ENCODE results near the gene LRRC59.
"Not testable (repeated sequence)": the region's sequence is repeated elsewhere in the genome, so short reads cannot be mapped to it uniquely, and the experiment has no call there.

Gene LRRC59

DNA sequence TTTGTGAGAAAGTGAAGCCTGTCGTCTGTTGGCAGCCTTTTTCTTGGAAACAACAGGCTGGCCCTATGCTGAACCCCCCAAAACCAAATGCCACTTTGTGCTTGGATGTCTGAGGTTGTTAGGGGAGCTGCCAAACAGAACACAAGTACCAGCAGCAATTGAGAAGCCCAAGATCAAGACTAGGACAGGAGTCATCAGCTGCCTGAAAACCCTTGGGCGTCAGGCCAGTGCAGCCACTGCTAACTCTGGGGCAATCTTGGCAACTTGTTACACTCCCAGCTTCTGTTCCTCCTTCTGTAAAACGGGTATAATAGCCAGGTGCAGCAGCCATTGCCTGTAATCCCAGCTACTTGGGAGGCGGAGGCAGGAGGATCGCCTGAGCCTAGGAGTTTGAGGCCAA is 9.3 kb upstream of the LRRC59 start:
- no peak overlapping the region for H2AFZ ChIP-seq (ENCODE audit: low read depth, low read length, severe bottlenecking)
- H3K27me3 ChIP-seq (ENCODE audit: low read length): no peaks in the 10 kb centered on the region
- TF ChIP-seq EZH2phosphoT487 (conservative IDR thresholded peaks at IDR 0.05; ENCODE audit: low read length) (no peak), CTCF (IDR thresholded peaks at IDR 0.05; ENCODE audit: insufficient read depth, low read length, poor library complexity, severe bottlenecking) (no peak)
- no peak overlapping the region for H3K27ac ChIP-seq (ENCODE audit: low read depth, low read length)
- no peaks in the 10 kb centered on the region for H4K20me1 ChIP-seq (ENCODE audit: low read depth, low read length)
- H3K9me2 ChIP-seq (replicated peaks; ENCODE audit: insufficient read depth, low read length): no peaks in the 10 kb centered on the region
- no peak overlapping the region for H3K9ac ChIP-seq (ENCODE audit: low read length)
- H3K79me2 ChIP-seq (ENCODE audit: insufficient read depth, low read length): no peaks in the 10 kb centered on the region
- no peaks in the 10 kb centered on the region for H3K9me3 ChIP-seq (ENCODE audit: insufficient read depth, low read length)
- no peaks in the 10 kb centered on the region for H3F3A ChIP-seq (ENCODE audit: insufficient read depth)
- no peak overlapping the region for H3K4me3 ChIP-seq (ENCODE audit: insufficient read depth, low read length, poor library complexity, severe bottlenecking)
- no peaks in the 10 kb centered on the region for H3K36me3 ChIP-seq (ENCODE audit: low read length)
- no peak overlapping the region for H3K4me2 ChIP-seq (ENCODE audit: low read depth, low read length, poor library complexity, severe bottlenecking)

DNA sequence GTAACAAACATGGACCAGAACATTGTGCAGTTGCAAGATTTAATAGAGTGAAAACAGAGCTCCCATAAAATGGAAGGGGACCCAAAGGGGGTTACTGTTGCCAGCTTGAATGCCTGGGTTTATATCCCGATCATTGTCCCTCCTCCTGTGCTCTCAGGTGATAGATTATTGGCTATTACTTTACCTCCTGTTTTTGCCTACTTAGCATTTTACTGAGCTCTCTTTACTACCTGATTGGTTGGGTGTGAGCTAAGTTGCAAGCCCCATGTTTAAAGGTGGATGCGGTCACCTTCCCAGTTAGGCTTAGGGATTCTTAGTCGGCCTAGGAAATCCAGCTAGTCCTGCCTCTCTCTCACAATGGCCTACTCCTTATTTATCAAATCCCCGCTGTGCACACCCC is 8.0 kb upstream of the LRRC59 start:
- not testable (repeated sequence) for H3K4me2 ChIP-seq (ENCODE audit: low read depth, low read length, poor library complexity, severe bottlenecking); H3K36me3 ChIP-seq (ENCODE audit: low read length); H3K79me2 ChIP-seq (ENCODE audit: insufficient read depth, low read length); H3K9me2 ChIP-seq (replicated peaks; ENCODE audit: insufficient read depth, low read length); H3K27me3 ChIP-seq (ENCODE audit: low read length); H3F3A ChIP-seq (ENCODE audit: insufficient read depth); H2AFZ ChIP-seq (ENCODE audit: low read depth, low read length, severe bottlenecking); H4K20me1 ChIP-seq (ENCODE audit: low read depth, low read length); H3K9me3 ChIP-seq (ENCODE audit: insufficient read depth, low read length); H3K9ac ChIP-seq (ENCODE audit: low read length); H3K4me3 ChIP-seq (ENCODE audit: insufficient read depth, low read length, poor library complexity, severe bottlenecking); H3K27ac ChIP-seq (ENCODE audit: low read depth, low read length)

DNA sequence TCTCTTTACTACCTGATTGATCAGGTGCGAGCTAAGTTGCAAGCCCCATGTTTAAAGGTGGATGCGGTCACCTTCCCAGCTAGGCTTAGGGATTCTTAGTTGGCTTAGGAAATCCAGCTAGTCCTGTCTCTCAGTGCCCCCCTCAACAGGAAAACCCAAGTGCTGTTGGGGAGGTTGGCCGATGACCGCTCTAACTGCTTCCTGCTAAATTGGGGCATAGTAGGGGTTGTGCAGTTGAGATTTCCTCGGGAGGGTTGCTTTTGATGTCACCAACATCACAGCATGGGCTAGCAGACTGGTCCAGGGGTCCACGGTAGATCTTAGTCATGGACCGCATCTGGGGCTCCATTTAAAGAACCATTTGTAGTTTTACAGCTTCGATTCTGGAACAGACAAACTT is 2.3 kb upstream of the LRRC59 start:
- not testable (repeated sequence) for H3K4me2 ChIP-seq (ENCODE audit: low read depth, low read length, poor library complexity, severe bottlenecking); H3K36me3 ChIP-seq (ENCODE audit: low read length); H3K9me3 ChIP-seq (ENCODE audit: insufficient read depth, low read length); H2AFZ ChIP-seq (ENCODE audit: low read depth, low read length, severe bottlenecking); H3K27ac ChIP-seq (ENCODE audit: low read depth, low read length); H3K4me3 ChIP-seq (ENCODE audit: insufficient read depth, low read length, poor library complexity, severe bottlenecking); H3K9me2 ChIP-seq (replicated peaks; ENCODE audit: insufficient read depth, low read length); H3K9ac ChIP-seq (ENCODE audit: low read length); H3K27me3 ChIP-seq (ENCODE audit: low read length); H4K20me1 ChIP-seq (ENCODE audit: low read depth, low read length); H3F3A ChIP-seq (ENCODE audit: insufficient read depth)
- H3K79me2 ChIP-seq (ENCODE audit: insufficient read depth, low read length): peaks cover 26% of the 10 kb centered on the region

DNA sequence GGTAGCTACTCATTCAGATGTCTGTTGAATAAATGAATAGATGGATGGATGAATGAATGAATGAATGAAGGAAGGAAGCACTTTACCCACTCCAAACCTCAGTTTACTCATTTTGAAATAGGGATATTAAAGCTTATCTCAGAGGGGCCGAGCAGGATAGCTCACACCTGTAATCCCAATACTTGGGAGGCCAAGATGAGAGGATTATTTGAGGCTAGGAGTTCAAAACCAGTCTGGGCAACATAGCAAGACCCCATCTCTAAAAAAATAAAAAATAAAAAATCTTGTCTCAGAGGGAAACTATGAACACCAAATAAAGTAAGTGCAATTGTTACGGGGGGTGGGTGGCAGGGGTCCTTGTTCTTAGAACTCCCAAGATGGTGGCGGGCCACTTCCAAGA is 1.3 kb upstream of the LRRC59 start:
- not testable (repeated sequence) for H3F3A ChIP-seq (ENCODE audit: insufficient read depth); H2AFZ ChIP-seq (ENCODE audit: low read depth, low read length, severe bottlenecking); H4K20me1 ChIP-seq (ENCODE audit: low read depth, low read length); H3K9me3 ChIP-seq (ENCODE audit: insufficient read depth, low read length); H3K27ac ChIP-seq (ENCODE audit: low read depth, low read length); H3K9me2 ChIP-seq (replicated peaks; ENCODE audit: insufficient read depth, low read length); H3K27me3 ChIP-seq (ENCODE audit: low read length); H3K9ac ChIP-seq (ENCODE audit: low read length); H3K4me2 ChIP-seq (ENCODE audit: low read depth, low read length, poor library complexity, severe bottlenecking); H3K4me3 ChIP-seq (ENCODE audit: insufficient read depth, low read length, poor library complexity, severe bottlenecking)
- Histone ChIP-seq H3K79me2 (ENCODE audit: insufficient read depth, low read length) (peaks cover 34% of the 10 kb centered on the region), H3K36me3 (ENCODE audit: low read length) (peaks cover 10% of the 10 kb centered on the region; the same call in 1 of the 2 replicates)

GRCh38 chr17:50397919-50398285 is 579 bp upstream of the LRRC59 start:
- Histone ChIP-seq H3K36me3 (ENCODE audit: low read length) (peaks cover 18% of the 10 kb centered on the region; the same call in 1 of the 2 replicates), H2AFZ (ENCODE audit: low read depth, low read length, severe bottlenecking) (peak overlapping the region; percentile 67), H3K9me3 (ENCODE audit: insufficient read depth, low read length) (no peaks in the 10 kb centered on the region), H3K27ac (ENCODE audit: low read depth, low read length) (no peak overlapping the region), H3K79me2 (ENCODE audit: insufficient read depth, low read length) (peaks cover 37% of the 10 kb centered on the region), H3K27me3 (ENCODE audit: low read length) (no peaks in the 10 kb centered on the region), H3F3A (ENCODE audit: insufficient read depth) (no peaks in the 10 kb centered on the region), H3K4me3 (ENCODE audit: insufficient read depth, low read length, poor library complexity, severe bottlenecking) (peak overlapping the region; percentile 97), H3K4me2 (ENCODE audit: low read depth, low read length, poor library complexity, severe bottlenecking) (peak overlapping the region; percentile 43), H4K20me1 (ENCODE audit: low read depth, low read length) (no peaks in the 10 kb centered on the region; the same call in 1 of the 2 replicates), H3K9me2 (replicated peaks; ENCODE audit: insufficient read depth, low read length) (no peaks in the 10 kb centered on the region), H3K9ac (ENCODE audit: low read length) (peak overlapping the region; percentile 90)
- TF ChIP-seq CTCF (IDR thresholded peaks at IDR 0.05; ENCODE audit: insufficient read depth, low read length, poor library complexity, severe bottlenecking) (no peak), EZH2phosphoT487 (conservative IDR thresholded peaks at IDR 0.05; ENCODE audit: low read length) (no peak)

Measured in SU-DHL-6 (cell line).